GM18499 (cell line): Measurements from ENCODE around the gene AGPAT2.

Experiments used
- ATAC-seq: cut with Tn5 transposase; IDR thresholded peaks from one replicate; pipeline ENCODE4 v1.9.1; 2021; ENCODE audit warnings: moderate number of reproducible peaks; ENCODE audit not compliant: insufficient read depth, unreplicated experiment

The AGPAT2 gene

DNA sequence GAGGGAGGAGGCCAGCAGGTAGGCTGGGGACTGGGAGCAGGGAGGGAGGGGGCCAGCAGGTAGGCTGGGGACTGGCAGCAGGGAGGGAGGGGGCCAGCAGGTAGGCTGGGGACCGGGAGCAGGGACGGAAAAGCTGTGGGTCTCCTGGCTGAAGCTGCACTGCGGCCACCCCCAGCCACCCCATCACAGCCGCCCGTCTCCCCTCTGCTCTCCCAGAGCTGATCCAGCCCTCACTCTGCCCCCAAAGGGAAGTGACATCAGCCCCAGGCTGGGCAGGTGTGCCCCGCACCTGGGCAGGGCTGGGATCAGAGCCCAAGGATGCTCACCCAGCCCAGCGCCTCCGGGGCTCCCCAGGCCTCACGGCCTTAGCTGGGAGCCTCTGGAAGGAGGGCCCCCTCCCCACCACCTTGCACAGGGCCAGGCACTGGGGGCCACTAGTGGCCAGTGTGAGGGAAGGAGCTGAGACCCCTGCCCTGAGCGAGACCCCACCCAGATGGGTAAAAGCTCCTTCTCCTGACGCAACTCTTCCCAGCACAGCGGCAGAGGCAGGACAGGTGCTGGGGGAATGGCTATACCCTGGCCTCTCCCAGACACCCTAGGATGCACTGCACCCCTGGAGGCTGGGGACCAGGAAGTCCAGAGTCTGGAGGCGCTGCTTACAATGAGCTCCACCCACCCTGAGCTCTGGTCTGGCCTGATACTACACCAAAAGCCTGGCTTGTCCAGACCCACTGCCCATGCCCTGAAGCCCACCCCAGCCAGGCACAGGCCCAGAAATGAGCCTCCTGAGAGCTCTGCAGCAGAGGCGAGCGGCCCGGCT lies 11.6 kb downstream of the AGPAT2 start:
- no peak for ATAC-seq

DNA sequence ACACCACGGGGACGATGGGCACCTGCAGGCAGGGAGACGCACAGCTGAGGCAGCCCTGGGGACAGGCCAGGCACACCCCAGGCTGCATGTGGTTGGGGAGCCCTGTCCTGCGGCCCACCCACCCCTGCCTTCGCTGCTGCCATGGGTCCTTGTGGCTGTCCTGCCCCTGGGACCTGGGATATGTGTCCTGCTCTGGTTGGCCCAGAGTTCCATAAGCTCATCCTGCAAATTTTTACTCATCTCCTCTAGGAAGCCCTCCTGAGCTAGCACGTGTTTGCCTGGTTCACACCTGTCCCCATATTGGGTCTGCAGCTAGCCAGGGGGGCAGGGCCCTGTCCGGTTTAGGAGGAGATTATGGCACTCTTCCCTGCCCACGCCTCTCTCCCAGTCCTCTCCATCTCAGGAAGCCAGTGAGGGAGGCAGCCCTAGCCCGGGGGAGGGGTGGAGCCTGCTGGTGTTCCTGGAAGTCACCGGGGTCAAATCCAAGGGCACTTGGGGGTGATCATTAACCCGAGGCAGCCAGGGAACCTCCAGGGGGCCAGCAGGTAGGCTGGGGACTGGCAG lies 12.4 kb downstream of the AGPAT2 start:
- no peak for ATAC-seq

DNA sequence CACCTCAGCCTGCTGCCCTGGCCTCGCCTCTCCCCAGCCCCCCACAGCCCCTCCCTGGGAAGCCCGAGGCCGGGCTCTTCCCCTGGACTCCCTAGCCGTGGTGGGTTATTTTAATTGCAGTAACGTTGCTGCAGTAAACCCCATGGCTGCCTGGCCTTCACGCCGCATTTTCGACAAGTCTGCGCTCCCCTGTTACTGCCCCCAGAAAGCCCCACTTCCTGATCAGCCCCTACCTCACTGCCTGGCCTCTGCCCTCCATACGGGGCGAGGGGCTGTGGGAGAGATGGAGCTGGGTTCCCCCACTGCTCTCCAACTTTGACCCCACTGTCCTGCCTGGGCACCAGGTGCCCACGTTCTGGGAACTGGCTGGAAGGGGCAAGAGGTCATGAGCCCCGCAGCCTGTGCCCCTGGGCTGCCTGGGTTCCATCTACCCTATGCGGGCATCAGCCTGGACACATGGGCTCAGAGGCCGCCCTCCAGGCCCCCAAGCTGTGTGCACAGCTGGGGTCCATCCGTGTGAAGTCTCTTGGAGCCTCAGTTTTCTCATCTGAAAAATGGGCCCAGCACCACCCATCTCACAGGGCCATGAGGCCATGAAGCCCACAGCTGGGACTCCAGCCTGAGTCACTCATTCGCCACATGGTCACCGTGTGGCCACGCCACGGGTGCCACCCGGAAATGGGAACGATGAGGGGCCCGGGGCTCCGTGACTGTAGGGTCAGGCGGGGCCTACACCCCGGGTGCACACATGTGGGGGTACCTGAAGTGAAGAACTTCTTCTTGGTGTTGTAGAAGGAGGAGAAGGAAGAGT lies 13.1 kb downstream of the AGPAT2 start:
- no peak for ATAC-seq

GRCh38 chr9:136673088-136673974 lies 13.9 kb downstream of the AGPAT2 start:
- ATAC-seq = no peak

- no peak for ATAC-seq
Observed at GRCh38 chr9:136672431-136673087, 14.7 kb downstream of the AGPAT2 start.

DNA sequence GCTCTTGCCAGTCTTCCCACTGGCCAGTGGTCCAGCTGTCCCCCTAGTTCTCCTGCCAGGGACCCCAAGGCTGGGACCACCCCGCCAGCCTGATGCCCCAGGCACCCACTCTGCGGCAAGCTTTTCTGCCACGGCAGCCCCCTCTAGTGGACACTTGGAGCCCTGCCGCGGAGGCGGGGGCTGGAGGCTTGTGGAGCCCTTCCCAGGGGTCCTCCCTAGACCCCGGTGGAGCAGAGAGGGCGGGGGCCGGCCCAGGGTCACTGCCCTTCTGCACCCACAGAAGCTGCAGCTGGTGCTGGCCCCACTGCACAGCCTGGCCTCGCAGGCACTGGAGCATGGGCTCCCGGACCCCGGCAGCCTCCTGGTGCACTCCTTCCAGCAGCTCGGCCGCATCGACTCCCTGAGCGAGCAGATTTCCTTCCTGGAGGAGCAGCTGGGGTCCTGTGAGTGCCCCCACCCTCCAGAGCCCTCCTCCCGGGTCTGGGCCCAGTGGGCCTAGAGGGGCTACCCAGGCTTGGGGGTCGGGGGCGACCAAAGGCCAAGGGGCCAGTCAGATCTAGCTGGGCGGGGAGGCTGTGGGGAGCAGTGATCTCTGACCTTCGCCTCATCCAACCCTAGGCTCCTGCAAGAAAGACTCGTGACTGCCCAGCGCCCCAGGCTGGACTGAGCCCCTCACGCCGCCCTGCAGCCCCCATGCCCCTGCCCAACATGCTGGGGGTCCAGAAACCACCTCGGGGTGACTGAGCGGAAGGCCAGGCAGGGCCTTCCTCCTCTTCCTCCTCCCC lies 15.4 kb downstream of the AGPAT2 start:
- no peak for ATAC-seq

- no peak for ATAC-seq
Observed at GRCh38 chr9:136671254-136671614, 16.0 kb downstream of the AGPAT2 start.

GRCh38 chr9:136670576-136671253 lies 16.5 kb downstream of the AGPAT2 start:
- no peak for ATAC-seq

DNA sequence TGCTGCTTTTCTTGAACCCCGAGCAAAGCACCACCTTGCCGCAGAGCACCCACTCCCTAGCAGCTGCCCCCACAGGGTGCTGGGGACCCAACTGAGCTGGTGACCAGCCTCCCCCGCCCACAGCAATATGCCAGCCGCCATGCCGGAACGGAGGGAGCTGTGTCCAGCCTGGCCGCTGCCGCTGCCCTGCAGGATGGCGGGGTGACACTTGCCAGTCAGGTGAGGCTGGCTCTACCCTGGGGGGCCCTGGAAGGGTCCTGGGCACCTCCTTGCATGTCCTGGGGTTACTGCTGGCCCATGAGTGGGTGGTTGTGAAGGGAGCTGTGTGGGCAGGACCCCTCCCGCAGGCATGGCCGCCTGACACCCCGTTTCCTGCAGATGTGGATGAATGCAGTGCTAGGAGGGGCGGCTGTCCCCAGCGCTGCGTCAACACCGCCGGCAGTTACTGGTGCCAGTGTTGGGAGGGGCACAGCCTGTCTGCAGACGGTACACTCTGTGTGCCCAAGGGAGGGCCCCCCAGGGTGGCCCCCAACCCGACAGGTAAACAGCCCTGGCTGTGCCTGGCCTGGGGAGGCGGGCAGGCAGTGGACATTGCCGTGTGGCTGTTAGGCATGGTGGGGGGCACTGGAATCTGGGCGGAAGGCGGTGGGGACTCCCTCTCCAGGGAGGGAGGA lies 17.3 kb downstream of the AGPAT2 start:
- no peak for ATAC-seq

DNA sequence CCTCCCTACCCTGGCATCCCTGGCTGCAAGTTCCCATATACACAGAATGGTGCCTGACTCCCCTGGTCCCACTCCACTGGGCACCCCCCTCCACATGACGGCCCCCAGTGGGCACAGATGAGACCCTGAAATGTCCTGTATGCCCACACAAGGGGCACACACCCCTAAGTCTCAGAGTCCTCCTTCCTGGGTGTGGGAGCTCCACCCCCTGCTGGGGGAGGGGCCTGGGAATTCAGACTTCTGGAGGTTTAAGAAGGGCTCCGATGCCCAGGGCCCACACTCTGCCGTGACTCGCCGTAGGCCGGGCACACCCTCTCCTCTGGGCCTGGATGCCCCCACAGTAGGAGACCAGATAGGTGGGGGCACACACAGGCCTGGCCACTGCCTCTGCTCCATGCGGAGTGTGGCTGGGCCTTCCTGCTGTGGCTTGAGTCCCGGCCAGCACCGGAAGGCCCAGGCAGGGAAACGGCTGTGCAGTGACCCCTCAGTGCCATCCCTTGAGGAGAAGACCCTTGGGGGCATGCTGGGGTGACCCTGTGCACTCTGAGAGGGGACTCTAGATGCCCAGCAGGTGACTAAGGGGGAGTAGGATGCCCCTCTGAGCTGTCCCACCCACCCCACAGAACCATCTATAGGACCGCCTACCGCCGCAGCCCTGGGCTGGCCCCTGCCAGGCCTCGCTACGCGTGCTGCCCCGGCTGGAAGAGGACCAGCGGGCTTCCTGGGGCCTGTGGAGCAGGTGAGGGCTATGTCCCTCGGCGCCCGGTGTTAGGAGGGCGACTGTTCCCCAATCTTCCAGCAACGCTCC lies 18.1 kb downstream of the AGPAT2 start:
- ATAC-seq = no peak

DNA sequence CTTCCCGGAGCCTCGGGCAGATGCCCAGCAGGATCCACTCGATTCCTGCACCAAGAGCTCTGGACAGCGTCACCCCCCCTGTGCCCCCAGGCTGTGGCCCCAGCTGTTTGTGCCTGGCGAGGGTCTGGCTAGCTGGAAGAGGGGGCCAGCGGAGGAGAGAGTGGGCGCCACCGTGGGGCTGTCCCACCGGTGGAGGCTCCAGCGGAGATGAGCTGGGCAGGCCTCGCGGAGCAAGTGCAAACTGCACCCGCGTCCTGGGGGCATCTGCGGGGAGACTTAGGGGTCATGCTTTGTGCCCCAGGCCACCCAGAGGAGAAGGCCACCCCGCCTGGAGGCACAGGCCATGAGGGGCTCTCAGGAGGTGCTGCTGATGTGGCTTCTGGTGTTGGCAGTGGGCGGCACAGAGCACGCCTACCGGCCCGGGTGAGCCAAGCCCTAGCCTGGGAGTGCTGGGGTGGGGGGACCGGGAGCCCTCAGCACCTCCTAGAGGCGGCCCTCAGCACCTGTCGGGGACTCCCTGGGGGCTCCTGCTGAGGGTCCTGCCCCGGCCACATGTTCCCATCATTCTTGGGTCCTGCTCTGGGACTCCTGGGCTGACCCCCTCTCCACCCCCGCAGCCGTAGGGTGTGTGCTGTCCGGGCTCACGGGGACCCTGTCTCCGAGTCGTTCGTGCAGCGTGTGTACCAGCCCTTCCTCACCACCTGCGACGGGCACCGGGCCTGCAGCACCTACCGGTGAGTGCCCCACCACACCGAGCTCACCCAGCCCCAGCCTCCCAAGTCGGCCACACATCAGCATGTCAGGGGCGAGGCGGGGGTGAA lies 19.1 kb downstream of the AGPAT2 start:
- no peak for ATAC-seq

- ATAC-seq = no peak
Observed at GRCh38 chr9:136667214-136667939, 19.9 kb downstream of the AGPAT2 start.

DNA sequence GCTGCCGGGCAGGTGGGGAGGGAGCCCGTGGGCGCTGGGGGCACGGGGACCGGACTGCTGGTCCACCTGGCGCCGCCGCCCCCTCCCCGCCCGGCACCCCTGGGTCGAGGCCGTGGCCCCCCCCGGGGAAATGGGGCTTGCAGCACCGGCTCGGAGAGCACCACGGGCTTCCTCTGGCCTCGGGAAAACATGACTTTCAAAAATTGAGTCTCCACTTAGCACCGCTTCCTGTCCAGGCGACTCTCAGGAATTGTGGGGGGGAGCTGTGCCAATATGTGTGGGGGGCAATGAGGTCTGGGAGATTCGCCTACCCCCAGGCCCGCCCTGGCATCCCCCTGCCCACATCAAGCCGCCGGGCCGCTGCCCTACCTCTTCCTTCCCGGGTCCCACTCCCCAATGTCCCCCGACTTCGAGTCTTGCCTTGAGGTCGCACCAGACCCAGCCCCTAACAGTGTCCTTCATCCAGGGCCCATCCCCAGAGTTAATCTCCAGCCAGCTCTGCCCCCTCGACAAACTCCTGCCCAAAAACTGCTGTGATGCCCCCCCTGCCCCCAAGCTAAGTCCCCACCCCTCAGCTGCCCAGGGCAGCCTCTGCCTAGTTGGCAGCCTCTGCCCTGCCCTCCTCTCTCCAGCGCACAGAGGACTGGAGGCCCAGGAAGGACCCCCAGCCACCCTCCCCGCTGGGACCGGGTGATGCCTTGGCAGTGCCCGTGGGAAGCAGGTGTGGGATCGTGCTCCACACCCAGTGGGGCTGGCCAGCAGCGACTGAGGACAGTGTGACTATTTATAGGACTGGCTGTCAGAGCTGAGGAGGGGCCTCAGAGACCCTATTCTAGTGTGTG lies 20.7 kb downstream of the AGPAT2 start:
- ATAC-seq = no peak

GRCh38 chr9:136665704-136666371 lies 21.4 kb downstream of the AGPAT2 start:
- ATAC-seq = no peak
